NCI-H1092 treated with DMSO at 0.1 percent for 48 hours (cell line): ENCODE results near the gene SERPINA1.
"Not testable (repeated sequence)": the region's sequence is repeated elsewhere in the genome, so short reads cannot be mapped to it uniquely, and the experiment has no call there.

Experiments
- DNase-seq: peaks from one replicate; lab custom pipeline; 2025; lab: John Stamatoyannopoulos, UW

The SERPINA1 gene

DNA sequence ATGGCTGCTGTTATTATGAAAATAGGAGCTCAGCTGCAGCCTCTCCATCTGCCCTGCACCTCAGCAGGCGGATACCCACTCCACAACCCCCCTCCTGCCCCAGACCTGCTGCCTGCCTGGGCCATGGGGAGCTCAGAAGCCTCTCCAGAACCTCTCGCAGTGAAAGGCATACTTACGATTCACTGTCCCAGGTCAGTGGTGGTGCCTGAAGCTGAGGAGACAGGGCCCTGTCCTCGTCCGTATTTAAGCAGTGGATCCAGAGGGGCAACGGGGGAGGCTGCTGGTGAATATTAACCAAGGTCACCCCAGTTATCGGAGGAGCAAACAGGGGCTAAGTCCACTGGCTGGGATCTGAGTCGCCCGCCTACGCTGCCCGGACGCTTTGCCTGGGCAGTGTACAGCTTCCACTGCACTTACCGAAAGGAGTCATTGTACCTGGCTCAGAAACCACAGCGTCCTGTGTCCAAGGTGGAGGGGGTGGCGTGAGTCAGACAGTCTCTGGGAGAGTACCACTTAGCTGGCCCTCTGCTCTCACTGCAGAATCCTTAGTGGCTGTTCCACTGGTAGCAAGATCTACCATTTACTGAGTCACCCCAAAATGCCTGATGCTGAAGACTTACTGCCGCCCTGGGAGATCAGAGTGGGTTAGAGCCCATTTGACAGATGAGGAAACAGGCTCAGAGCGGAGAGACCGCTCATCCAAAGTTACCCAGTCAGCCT lies at the start of gene SERPINA1:
SERPINA1 (minus strand) TSS at position 219 of the 720 bp plus-strand sequence. CDS start 5,365 bp downstream, outside the sequence.
- no peak for DNase-seq

DNA sequence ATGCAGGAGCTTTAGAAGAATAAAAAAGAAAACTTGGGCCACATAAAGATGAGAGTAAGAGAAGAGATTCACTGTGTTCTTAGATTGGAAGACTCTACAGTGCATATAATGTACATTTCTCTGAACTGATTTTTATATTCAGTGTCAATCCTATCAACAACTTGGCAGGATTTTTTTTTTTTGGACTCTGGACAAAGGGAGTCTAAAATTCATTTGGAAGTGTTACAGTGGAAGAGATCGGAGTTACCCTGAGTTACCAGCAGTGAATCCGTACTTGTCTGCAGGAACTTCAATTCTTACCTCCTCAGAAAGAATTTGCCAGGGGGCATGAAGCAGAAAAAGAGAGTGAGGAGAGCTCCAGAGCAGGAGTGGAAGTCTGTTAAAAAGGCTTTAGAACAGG lies 40.2 kb upstream of the SERPINA1 start:
- no peak for DNase-seq

DNA sequence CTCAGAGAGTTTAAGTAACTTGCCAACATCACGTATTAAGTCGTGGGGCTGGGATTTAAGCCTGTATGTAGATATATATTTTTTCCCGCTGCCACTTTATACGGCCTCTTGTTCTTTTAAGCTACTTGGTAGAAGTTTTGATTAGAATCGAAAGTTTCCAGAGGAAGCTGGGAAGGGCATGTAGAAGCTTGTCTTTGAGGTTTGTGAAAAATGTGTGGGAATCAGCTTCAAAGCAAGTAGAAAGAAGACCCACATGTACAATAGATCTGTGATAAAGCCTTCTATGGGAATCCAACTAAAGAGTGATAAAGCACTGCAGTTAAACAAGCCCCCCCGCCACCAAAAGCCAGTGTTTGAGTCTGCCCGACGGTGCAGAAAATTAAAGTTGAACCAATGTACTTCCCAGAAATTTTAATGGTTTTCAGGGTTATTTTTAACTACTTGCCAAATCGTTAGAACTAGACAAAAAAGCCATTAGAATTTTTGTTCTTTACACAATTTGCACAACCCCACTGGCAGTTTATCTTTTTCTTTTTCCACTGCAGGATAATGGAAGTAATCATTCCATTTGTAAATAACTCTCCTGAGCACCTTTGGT lies 38.7 kb upstream of the SERPINA1 start:
- no peak for DNase-seq

DNA sequence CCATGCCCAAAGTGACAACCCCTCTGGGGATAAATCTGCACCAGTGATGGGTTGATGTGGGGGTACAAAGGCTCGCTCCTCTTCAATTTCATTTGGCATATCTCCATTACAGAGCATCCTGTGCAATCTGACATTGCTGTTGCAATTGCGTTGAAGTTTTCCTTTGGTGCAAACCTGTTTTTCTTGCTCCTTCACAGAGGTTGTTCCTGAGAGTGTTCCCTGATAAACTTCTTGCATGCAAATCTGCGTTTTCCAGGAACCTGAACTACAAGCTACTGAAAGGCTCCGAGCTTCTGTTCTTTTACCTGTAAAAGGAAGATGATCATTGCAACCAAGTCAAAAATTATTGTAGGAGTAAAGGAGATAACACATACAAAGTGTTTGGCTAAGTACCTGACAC lies 38.1 kb upstream of the SERPINA1 start:
- DNase-seq = no peak

DNA sequence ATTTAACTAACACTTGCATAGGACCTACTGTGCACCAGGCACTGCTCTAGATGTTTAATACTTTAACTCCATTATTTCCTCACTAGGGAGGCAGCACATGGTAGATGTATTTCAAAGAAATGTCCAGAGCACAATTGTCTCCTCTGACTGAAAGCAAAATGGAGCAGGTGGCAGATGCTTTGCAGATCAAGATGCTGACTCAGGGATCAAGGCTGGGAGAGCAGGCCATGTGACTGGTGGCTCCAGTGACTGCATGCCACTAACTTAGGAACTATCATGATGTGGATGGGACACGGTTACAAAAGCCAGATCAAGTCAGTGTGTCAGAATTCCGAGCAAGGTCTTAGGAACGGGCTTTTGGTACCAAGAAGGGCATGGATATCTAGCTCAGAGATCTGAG lies 36.0 kb upstream of the SERPINA1 start:
- DNase-seq = no peak

DNA sequence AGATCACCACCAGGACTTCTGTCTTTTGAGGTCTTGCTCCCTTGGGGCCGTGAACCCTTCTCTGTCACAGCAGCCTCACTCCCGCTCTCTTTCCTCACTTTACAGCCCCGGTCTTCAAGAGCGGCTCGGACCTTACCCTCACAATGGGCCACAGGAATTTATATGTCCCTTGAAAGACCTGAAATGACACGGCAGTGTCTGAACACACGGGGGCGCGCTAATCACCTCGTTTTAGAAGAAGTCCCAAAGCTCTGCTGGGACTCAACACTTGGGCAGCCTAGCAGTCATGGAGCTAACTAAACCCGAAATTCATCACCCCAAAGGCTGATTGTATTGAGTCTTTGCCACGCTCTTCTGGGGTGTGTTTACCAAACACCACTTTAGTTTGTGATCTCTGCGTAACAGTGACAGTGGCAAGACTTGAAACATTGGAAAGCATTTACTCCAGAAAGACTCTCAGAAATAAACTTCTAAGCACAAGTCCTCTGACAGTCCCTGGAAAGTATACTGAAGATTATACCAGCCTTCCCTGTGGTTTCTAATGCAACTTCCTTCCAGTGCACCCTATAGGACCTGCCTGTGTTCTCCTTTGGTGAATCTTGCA lies 35.2 kb upstream of the SERPINA1 start:
- DNase-seq = peak; percentile 4

DNA sequence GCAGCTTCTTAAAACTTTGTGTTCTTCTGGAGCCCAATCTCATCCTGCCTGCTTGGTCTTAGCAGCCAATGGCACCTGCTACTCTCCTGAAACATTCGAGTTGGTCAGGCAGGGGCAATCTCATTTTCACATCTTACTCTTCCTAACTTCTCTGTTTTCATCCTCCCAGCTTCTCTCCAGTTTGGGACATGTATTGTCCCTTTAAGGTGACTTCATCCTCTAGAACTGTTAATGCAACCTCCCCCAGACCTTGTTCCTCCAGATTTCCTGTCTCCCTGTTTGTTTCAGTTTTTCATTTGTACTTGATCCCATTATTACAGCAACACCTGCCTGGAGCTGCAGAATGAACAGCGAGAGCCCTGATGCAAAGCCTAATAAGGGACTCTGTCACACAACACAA lies 32.9 kb upstream of the SERPINA1 start:
- no peak for DNase-seq

DNA sequence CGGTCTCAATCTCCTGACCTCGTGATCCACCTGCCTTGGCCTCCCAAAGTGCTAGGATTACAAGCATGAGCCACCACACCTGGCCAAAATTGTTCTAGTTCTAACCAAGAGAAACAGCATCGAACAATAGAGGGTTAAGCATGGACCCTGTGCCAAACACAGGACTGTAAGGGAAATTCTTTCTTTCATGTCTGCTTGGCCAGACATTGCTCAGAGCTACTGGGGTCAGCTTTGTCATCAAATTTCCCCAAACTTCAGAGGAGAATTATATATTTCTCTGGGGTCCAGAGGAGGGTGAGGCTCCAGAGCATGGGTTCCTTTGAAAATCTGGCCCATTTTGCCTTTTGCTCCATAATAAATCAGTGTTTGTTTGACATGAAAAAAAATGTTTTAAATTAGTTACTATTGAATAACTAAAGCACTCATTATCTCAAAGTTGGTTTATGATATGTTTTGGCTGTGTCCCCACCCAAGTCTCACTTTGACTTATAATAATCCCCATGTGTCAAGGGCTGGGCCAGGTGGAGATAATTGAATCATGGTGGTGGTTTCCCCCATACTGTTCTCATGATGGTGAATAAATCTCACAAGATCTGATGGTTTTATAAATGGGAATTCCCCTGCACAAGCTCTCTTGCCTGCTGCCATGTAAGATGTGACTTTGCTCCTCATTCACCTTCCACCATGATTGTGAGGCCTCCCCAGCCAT lies 29.2 kb upstream of the SERPINA1 start:
- not testable (repeated sequence) for DNase-seq

DNA sequence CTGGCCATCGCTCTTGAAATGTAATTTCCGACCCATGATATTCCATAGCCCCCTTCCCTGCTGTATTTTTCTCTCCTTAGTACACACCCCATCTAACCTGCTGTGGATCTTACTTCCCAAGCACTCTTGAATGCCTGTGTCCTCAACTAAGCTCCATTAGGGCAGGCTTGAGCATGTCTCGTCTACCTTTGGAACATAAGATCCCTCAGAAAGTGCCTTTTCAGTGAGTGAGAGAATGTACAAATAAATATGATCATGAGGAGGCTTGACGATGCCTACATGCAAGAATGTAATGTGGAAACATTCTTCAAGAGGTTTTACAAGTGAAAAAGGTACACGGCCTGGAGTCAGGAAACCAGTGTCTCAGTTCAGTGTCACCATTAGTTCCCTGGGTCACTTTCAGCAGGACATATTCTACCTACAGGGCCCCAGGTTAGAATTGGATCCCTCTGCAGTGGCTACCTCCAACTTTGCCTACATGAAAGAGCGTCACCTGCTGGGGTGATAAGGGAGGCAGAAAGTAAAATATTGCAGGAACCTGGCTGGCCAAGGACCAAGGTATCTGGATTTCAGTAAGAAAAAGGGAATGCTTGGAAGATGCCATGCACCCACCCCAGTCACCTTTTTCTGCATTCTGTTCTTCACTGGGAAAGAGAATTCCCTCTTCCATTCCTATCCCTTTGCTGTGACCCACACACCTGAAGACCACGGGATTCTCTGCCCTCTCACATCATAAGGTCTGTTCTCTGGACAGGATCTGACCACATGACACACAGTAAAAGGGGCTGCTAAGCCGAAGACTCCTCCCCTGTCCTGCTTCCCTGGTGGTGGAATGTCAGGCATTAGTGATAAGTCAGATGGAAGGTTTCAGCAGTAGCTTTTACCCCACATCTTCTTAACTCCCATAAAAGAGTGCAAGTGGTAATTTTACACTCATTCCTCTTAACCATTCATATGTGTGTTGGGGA lies 24.6 kb upstream of the SERPINA1 start:
- DNase-seq = no peak

DNA sequence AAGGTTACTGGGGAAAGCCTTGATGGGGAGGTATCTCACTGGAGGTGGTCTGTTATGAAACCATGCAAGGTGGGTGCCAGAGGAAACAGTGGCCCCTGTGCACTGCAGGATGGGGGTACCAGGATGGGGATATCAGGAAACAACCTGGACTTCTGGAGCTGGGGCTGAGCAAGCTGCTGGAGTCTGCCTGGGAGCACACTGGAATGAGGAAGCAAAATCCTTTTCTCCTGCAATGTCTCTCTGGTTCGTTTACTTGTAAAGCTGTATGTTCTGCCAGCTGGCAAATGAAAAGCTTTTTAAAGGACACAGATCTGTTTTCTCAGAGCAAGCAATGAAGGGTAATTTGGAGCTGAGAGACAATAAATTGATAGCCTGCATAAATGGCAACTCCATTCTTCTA lies 23.2 kb upstream of the SERPINA1 start:
- no peak for DNase-seq

DNA sequence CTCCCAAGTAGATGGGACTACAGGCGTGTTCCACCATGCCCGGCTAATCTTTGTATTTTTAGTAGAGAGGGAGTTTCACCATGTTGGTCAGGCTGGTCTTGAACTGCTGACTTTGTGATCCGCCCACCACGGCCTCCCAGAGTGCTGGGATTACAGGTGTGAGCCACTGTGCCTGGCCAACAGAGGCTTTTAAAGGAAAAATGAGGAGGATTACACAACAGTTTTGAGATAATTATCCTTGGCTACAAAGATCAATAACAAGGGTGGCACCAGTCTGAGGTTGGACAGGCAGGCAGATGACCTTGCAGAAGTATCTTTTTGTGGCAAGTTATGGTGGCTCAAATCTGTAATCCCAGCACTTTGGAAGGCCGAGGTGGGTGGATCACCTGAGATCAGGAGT lies 21.0 kb upstream of the SERPINA1 start:
- not testable (repeated sequence) for DNase-seq

DNA sequence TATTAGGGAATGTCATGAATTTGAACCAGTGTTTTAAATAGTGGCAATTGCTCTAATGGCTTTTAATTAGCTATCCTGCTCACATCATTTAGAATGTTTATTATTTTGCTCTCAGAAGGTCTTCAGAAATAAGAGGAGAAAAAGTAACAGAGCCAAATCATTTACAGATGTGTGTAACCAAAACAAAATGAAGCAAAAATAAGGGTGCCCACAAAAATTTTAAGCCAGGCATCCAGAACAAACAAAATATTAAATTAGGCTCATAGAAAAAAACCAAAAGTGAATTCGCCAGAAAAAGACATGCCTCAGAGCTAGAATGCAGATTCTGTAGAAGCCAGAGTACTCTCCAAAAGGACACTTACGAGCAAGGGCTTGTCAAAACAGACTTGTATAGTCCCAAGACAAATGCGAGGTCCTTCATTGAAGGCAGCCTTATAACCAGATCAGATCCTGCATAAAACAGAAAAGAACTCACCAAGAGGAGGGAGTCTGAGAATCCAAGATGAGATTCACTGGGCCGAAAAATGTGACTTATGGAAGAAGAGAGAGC lies 20.2 kb upstream of the SERPINA1 start:
- no peak for DNase-seq

DNA sequence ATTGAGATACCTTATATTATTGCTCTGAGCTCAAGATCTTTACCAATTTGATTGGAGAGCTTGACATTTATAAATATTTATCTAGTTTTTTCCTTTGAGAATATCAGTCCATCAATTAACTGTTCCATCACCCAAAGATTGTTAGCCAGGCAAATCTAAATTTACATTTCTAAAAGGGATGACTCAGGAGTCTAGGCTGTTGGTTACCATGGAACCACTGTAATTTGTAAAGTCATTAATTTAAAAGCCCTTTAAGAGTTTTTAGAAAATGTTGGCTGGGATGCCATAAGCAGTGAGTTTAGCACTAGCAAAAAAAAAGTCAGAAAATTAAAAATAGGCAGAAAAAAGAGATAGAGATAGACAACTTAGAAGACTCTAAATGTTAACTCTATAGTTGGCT lies 19.5 kb upstream of the SERPINA1 start:
- DNase-seq = no peak

DNA sequence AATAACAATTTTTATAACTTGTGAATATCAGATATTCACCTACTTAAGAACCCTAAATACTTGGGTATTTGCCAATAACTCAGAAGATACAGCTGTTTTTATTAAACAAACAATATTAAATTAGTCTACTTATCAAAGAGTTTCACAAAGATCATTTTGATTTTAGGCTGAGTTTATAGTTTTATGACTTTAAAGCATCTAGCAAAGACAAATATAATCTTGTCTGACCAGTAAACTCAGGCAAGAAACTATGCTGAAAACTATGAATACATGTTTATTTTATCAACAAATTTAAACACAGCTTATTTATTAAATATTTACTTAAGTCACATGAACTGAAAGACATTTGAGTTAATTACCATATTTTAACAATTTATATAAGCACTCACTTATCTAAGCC lies 18.5 kb upstream of the SERPINA1 start:
- no peak for DNase-seq

DNA sequence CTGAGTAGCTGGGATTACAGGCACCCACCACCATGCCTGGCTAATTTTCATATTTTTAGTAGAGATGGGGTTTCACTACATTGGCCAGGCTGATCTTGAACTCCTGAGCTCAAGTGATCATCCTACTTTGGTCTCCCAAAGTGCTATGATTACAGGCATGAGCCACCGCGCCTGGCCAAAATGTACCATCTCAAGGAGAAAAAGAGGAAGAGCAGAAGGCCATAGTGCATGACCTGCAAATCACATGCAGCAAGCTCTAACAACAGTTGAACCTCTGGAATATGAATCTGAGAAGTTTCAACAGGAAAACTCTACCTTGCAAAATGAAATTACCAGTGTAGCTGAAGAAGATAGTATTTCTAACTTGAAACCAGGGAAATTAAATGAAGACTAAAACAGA lies 17.1 kb upstream of the SERPINA1 start:
- DNase-seq = no peak

DNA sequence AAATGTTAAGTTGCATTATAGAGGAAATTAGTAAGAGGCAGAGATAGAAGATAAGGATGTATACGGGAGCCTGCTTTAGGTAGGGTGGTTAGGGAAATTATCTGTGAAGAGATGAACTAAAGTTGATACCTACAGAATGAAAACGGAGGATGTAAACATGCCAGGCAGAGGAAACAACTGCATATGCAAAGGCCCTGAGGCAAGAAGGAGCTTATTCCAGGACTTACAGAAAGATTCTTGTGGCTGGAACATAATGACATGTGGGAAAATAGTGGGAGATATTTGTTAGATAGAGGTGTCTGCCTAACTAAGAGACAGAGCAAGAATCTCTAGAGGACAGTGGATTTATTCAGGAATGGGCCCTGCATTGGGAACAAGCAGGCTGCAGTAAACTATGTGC lies 16.2 kb upstream of the SERPINA1 start:
- no peak for DNase-seq

DNA sequence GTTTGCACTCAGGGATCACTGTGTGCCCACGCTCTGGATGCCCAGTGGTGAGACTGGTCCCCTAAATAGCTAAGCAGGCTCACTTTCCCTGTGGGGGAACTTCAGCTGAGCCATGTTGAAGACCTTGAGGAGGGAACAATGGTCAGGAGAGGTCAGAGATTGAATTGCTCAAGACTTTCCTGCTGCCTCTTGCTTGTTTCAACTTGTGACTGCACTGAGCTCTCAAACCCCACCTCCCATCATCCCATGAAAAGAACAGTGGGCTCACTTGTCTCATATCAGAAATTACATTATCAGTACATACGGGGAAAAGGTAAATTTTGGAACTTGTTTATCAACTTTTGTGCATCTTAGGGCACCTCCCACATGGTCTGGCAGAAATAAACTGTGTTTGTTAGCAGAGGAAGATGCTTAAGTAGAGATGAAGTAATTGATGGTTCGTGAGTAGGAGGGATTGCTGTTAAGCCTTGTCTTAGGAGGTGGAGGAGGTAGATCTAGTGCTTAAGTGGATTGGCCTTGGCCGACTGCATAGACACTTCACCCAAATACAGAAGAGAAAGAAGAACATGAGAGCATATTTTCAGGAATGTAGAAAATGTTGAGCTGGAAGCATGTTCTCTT lies 15.0 kb upstream of the SERPINA1 start:
- no peak for DNase-seq

DNA sequence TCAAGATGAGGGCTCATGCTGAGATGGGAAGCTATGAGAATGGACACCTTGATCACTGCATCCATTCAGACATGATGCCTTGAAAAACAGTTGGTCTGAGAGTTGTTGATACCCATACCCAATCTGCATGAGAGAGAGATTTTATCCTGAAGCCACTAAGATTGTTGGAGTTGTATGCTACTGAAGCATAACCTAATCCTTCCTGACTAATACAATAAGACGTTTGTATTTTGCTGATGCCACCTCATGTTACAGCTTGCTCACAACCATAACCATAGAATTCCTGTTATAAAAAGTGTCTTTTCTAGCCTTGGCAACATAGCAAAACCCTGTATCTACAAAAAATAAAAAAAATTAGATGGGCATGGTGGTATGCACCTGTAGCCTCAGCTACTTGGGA lies 12.7 kb upstream of the SERPINA1 start:
- DNase-seq = no peak

DNA sequence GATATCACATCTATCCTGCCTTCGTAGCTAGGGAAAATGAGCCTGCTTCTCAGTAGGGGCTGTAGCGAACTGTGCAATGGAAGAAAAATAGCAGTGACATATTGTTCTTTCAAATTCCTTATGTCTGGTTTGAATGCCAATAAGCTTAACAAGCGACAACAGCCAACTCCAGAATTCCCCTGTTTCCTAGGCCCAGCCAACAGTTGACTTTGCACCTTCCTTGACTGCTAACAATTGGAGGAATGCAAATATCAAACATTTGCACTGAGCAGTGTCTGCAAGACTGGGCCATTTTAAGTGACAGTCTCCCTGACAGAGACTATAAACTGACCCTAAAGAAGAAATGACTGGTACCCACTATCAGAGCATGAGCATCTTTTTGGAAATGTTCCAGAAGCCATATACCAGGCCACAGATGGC lies 12.0 kb upstream of the SERPINA1 start:
- DNase-seq = no peak

DNA sequence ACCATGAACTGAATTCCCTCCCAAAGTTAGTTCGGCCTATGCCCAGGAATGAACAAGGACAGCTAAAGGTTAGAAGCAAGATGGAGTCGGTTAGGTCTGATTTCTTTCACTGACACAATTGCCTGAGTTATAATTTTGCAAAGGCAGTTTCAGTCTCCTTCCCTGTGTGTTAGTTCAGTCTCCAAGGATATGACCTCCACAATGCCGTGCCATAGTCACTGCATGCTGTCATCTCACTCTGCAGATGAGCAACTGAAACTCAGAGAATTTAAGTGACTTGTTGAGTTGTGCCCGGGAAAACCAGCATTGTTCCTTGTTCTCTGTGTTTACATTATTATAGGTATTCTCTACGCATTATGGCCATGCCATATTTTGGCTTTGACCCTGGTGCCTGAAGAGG lies 10.1 kb upstream of the SERPINA1 start:
- no peak for DNase-seq

DNA sequence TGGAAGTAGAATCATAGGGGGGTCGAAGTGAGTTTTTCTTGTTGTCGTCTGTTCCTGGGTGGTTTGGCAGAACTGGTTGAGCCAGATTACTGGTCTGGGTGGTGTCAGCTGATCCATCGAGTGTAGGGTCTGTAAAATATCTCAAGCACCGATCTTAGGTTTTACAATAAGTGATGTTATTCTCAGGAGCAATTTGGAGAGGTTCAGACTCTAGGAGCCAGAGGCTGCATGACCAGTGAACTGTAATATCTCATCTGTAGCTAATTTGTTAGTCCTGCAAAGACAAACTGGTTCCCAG lies 9.7 kb upstream of the SERPINA1 start:
- no peak for DNase-seq
